Peyer's patch (tissue), 4 donors: Measurements from ENCODE around the gene SERPINB3. TPM values are rescaled to one million over a fixed set of nuclear protein-coding genes. Genes with fewer than 3 reads are reported as not detected.
"Not testable (repeated sequence)": the region's sequence is repeated elsewhere in the genome, so short reads cannot be mapped to it uniquely, and the experiment has no call there.

ENCODE experiments used
- DNase-seq, 3 donors: peaks; one replicate each; pipeline ENCODE4 v3.0.0-alpha.2; 2017 to 2019
- H3K27ac ChIP-seq, 4 donors: fragments of 200-600 bp; sonication (generic); one replicate each; pipeline ENCODE4 v1.5.1; 2016 to 2019
- H3K27me3 ChIP-seq, 2 donors: fragments of 200-600 bp; sonication (generic); one replicate each; pipeline ENCODE4 v1.5.1; 2019
- H3K36me3 ChIP-seq, 3 donors: fragments of 200-600 bp; sonication (generic); one replicate each; pipeline ENCODE4 v1.5.1; 2016 to 2019
- H3K4me1 ChIP-seq, 4 donors: fragments of 200-600 bp; sonication (generic); one replicate each; pipeline ENCODE4 v1.5.1; 2016 to 2019
- H3K4me3 ChIP-seq, 4 donors: fragments of 200-600 bp; sonication (generic); 1 replicate in 3 of 4; 2 replicates in 1 of 4; pipeline ENCODE4 v1.5.1; 2016 to 2019; ENCODE audit warnings: mild to moderate bottlenecking in 1 of 4
- H3K9me3 ChIP-seq, 4 donors: fragments of 200-600 bp; sonication (generic); one replicate each; pipeline ENCODE4 v1.5.1; 2016 to 2019; ENCODE audit warnings: mild to moderate bottlenecking in 1 of 4
- POLR2A ChIP-seq, 2 donors: fragments of 450-650 bp; IDR thresholded peaks; one replicate each; pipeline ENCODE4 v1.5.1; 2017; ENCODE audit warnings: antibody characterized with exemption in 2 of 2, mild to moderate bottlenecking in 2 of 2, moderate library complexity in 2 of 2
- total RNA-seq, 4 donors: library from RNA; depleted of rRNA; stranded (reverse); fragments of >200 nt; gene quantifications; one replicate each; pipeline ENCODE4 v1.1.0, GENCODE V29; 2016
- TF ChIP-seq, protein P1 (sequence below), 6 experiments: fragments of 450-650 bp in 4 of 6; fragments of 200-600 bp in 2 of 6; sonication (generic) in 1 of 6; IDR thresholded peaks; one replicate each; pipeline ENCODE4 v1.5.1; 2017 to 2019; ENCODE audit warnings: antibody characterized with exemption in 6 of 6, mild to moderate bottlenecking in 3 of 6, moderate library complexity in 1 of 6

Gene SERPINB3
- total RNA-seq, 4 donors from 2014 or later: not detected

DNA sequence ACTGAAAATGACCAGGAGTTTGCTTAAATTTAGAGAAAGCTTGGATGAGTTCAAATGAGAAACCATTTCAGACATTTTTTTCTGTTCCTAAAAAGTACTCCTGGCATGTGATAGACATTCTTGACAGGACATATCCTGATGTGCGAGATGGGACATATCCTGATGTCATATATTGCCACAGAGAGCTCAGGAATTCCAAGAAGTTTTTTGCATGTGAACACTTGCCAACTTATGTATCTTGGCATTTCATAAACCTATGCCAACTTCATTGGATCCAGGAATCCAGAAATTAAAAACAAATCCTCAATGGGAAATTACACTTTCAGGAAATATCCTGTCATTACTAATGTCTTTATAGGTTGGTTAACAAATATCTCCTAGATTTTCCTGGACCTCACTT, 2.9 kb upstream of the SERPINB3 start:
- Histone ChIP-seq H3K4me3 (no peak overlapping the region), H3K9me3 (no peaks in the 10 kb centered on the region), H3K27me3 (no peaks in the 10 kb centered on the region), H3K27ac (no peak overlapping the region), H3K36me3 (no peaks in the 10 kb centered on the region), H3K4me1 (no peaks in the 10 kb centered on the region)
- TF ChIP-seq POLR2A (IDR thresholded peaks at IDR 0.05): no peak
- TF ChIP-seq, protein P1, sequence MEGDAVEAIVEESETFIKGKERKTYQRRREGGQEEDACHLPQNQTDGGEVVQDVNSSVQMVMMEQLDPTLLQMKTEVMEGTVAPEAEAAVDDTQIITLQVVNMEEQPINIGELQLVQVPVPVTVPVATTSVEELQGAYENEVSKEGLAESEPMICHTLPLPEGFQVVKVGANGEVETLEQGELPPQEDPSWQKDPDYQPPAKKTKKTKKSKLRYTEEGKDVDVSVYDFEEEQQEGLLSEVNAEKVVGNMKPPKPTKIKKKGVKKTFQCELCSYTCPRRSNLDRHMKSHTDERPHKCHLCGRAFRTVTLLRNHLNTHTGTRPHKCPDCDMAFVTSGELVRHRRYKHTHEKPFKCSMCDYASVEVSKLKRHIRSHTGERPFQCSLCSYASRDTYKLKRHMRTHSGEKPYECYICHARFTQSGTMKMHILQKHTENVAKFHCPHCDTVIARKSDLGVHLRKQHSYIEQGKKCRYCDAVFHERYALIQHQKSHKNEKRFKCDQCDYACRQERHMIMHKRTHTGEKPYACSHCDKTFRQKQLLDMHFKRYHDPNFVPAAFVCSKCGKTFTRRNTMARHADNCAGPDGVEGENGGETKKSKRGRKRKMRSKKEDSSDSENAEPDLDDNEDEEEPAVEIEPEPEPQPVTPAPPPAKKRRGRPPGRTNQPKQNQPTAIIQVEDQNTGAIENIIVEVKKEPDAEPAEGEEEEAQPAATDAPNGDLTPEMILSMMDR (IDR thresholded peaks at IDR 0.05): no peak
- no peak for DNase-seq

DNA sequence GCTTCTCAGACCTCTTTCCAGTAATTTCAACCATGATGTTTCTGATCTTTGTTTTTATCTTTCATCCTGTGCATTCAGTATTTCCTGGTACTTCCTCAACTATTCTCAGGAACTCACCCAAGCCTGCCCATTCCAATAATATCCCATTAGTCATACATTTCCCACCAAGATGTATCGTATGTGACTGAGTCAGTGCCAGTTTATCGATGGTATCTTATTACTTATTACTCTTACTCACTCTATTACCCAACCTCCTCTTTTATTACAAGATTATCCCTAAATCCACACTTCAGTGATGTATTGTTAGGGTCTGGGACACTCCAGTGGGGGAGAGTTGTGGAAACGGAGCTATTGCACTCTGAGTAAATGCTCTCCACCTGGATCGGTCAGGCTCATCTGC, 2.8 kb downstream of the SERPINB3 start:
- H3K4me1 ChIP-seq, H3K36me3 ChIP-seq, H3K27me3 ChIP-seq, H3K9me3 ChIP-seq, H3K4me3 ChIP-seq, H3K27ac ChIP-seq, DNase-seq: not testable (repeated sequence)

DNA sequence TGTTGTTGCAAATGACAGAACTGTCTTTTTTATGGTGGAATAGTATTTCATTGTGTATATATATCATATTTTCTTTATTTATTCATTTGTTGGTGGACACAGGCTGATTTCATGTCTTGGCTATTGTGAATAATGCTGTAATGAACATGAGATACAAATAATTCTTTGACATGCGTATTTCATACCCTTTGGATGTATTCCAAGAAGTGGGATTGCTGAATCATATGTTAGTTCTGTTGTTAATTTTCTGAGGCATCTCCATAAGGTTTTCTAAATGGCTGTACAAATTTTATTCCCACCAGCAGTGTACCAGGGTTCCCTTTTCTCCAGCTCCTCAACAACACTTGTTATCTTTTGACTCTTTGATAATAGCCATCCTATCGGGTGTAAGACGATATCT, 11.4 kb downstream of the SERPINB3 start:
- H3K36me3 ChIP-seq, H3K4me3 ChIP-seq, H3K27me3 ChIP-seq, H3K9me3 ChIP-seq, H3K4me1 ChIP-seq, H3K27ac ChIP-seq, DNase-seq: not testable (repeated sequence)

DNA sequence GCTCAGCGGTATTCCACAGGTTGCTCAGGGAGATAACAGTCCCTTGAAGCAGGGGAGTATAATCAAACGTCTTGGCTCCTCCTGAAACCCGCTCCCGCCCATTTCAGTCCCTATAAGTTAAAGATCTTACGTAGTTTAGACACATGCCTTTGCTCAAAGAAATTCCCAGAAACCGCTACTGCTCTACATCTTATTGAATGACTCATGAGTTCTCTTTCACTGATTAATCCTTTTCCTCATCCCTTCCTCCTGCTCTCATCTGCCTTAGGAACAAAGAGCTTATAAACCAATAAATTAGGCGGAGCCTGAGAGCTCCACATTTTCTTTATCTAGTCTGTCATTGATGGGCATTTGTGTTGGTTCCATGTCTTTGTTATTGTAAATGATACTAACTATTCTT, 13.5 kb downstream of the SERPINB3 start:
- TF ChIP-seq, protein P1 (IDR thresholded peaks at IDR 0.05): no peak
- no peak for TF ChIP-seq POLR2A (IDR thresholded peaks at IDR 0.05)
- H3K9me3 ChIP-seq: no peaks in the 10 kb centered on the region
- no peak for DNase-seq

DNA sequence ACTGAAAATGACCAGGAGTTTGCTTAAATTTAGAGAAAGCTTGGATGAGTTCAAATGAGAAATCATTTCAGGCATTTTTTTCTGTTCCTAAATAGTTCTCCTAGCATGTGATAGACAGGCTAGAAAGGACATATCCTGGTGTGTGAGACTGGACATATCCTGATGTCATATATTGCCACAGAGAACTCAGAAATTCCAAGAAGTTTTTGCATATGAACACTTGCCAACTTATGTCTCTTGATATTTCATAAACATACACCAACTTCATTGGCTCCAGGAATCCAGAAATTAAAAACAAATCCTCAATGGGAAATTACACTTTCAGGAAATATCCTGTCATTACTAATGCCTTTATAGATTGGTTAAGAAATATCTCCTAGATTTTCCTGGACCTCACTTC, 14.8 kb downstream of the SERPINB3 start:
- H3K27ac ChIP-seq: no peak overlapping the region
- H3K4me1 ChIP-seq: no peaks in the 10 kb centered on the region
- H3K4me3 ChIP-seq: no peak overlapping the region
- H3K27me3 ChIP-seq: no peaks in the 10 kb centered on the region
- H3K36me3 ChIP-seq: no peaks in the 10 kb centered on the region
- no peak for DNase-seq
- TF ChIP-seq, protein P1 (IDR thresholded peaks at IDR 0.05): no peak
- TF ChIP-seq POLR2A (IDR thresholded peaks at IDR 0.05): no peak
- no peaks in the 10 kb centered on the region for H3K9me3 ChIP-seq

More for the DNA sequence above, 13.5 kb downstream of the SERPINB3 start:
- H3K27ac ChIP-seq: no peak overlapping the region
- H3K27me3 ChIP-seq: no peaks in the 10 kb centered on the region
- no peaks in the 10 kb centered on the region for H3K4me1 ChIP-seq
- H3K36me3 ChIP-seq: no peaks in the 10 kb centered on the region
- H3K4me3 ChIP-seq: no peak overlapping the region

DNA sequence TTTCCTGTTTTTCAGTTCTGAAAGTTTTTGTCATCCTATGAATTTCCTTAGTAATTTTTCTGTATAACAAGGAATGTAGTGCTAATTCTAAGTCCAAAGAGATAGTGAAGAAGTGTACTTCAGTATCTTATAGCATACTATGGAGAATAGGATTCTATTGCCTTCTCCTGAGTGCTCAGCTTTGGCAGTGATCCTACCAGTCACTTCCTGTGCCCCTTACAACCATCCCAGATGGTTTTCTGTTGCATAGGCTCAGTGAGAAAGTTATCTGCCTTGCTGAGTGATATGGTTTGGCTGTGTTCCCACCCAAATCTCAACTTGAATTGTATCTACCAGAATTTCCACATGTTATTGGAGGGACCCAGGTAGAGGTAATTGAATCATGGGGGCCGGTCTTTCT, 17.0 kb downstream of the SERPINB3 start:
- DNase-seq, H3K36me3 ChIP-seq, H3K27ac ChIP-seq, H3K27me3 ChIP-seq, H3K4me3 ChIP-seq, H3K9me3 ChIP-seq, H3K4me1 ChIP-seq: not testable (repeated sequence)

DNA sequence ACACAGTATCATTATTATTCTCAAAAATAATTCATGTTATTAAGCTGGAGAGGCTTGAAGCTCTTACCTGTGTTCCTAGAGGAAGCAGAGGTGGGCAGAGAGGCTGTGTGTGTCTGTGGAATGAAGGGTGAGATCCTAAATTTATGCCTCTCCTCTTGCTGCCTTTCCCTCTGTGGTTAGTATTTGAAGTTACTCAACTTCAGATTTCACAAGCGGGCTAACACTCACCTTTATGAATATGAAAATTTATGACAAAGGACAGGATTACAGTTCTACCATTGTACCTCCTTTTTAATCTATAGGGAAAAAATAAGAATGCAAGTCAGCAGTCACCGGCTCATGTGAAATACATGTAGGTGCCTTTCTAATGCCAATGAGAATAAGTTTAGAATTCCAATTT, 17.6 kb downstream of the SERPINB3 start, which contains the start of gene SERPINB4:
TSS of gene SERPINB4 (minus strand) at position 115 of the 400 bp plus-strand sequence. CDS start 679 bp downstream, outside the sequence.
- not testable (repeated sequence) for H3K27ac ChIP-seq, H3K9me3 ChIP-seq, H3K27me3 ChIP-seq, DNase-seq, H3K4me3 ChIP-seq, H3K36me3 ChIP-seq, H3K4me1 ChIP-seq

DNA sequence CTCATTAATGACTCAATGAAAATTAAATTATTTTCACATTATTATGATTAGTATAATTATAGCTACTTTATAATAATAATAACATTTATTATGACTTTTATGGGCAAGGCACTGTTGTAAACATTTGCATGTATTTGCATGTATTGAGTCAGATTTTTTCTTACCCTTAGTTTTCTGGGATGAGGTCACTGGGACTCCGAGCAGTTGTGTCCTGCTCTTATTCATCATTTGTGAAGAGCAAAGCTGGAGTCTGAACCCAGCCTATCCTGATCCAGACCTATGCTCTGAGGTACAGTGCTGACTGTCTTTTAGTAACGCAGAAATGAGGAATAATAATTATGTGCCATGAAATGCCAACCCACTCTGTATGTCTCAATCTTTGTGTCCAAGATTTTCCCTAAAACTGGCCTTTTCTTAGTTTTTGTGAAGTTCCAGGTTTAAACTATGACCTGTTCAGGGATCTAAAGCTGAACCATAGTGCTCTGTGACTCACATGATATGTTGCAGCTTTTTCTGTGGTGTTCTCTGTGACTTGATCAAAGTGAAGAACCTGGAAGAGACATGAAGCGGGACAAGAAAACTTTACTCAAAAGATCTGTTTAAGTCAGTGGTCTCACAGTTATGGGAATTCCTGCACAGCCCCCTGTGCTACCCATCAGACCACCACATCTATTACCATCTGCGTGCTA, 18.9 kb downstream of the SERPINB3 start:
- not testable (repeated sequence) for H3K9me3 ChIP-seq, H3K27ac ChIP-seq, H3K27me3 ChIP-seq, H3K4me3 ChIP-seq, DNase-seq, H3K4me1 ChIP-seq, H3K36me3 ChIP-seq

DNA sequence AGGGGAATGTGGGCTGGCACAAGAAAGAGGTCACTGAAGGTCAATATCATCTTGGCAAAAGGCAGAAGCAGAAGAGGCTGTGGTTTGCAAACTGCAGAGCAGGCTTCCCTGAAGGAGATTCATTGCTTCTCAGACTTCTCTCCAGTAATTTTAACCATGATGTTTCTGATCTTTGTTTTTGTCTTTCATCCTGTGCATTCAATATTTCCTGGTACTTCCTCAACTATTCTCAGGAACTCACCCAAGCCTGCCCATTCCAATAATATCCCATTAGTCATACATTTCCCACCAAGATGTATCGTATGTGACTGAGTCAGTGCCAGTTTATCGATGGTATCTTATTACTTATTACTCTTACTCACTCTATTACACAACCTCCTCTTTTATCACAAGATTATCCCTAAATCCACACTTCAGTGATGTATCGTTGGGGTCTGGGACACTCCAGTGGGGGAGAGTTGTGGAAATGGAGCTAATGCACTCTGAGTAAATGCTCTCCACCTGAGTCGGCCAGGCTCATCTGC, 20.5 kb downstream of the SERPINB3 start:
- not testable (repeated sequence) for H3K9me3 ChIP-seq, H3K4me1 ChIP-seq, H3K4me3 ChIP-seq, DNase-seq, H3K27ac ChIP-seq, H3K27me3 ChIP-seq, H3K36me3 ChIP-seq
